Measurements from ENCODE around the gene PNP. TPM values are rescaled to one million over a fixed set of nuclear protein-coding genes. Genes with fewer than 3 reads are reported as not detected.

The PNP gene
- total and polyA plus RNA-seq, 8 donors: 28.5 to 84.8 (median 37.4) TPM

- H3K4me3 ChIP-seq: no peak overlapping the region
- ATAC-seq: no peak
- no peaks in the 10 kb centered on the region for H3K9me3 ChIP-seq
- H3K36me3 ChIP-seq: no peaks in the 10 kb centered on the region
- intact Hi-C loops (cut with DNase I): no loop called here
- no peaks in the 10 kb centered on the region for H3K27me3 ChIP-seq
- no peaks in the 10 kb centered on the region for H3K4me1 ChIP-seq
- no peak overlapping the region for H3K27ac ChIP-seq
- no peak for TF ChIP-seq CTCF (IDR thresholded peaks at IDR 0.05)
- DNase-seq: no peak
These were observed 39.2 kb downstream of the PNP start for GRCh38 chr14:20508367-20508766.

GRCh38 chr14:20512177-20512905 is 43.1 kb downstream of the PNP start:
- DNase-seq: no peak
- H3K4me1 ChIP-seq: no peaks in the 10 kb centered on the region
- H3K4me3 ChIP-seq: no peak overlapping the region
- H3K36me3 ChIP-seq: no peaks in the 10 kb centered on the region
- ATAC-seq: no peak
- no peaks in the 10 kb centered on the region for H3K27me3 ChIP-seq
- no peak for TF ChIP-seq CTCF (IDR thresholded peaks at IDR 0.05)
- intact Hi-C loops (cut with DNase I): no loop called here
- no peaks in the 10 kb centered on the region for H3K9me3 ChIP-seq
- H3K27ac ChIP-seq: no peak overlapping the region

- Histone ChIP-seq H3K27ac (no peak overlapping the region), H3K9me3 (no peaks in the 10 kb centered on the region), H3K4me1 (no peaks in the 10 kb centered on the region), H3K36me3 (no peaks in the 10 kb centered on the region), H3K27me3 (no peaks in the 10 kb centered on the region), H3K4me3 (no peak overlapping the region)
- DNase-seq (no peak), ATAC-seq (no peak)
- intact Hi-C loops (cut with DNase I): no loop called here
- no peak for TF ChIP-seq CTCF (IDR thresholded peaks at IDR 0.05)
These were observed 46.6 kb downstream of the PNP start for GRCh38 chr14:20515846-20516245.

- Histone ChIP-seq H3K36me3 (no peaks in the 10 kb centered on the region), H3K4me3 (no peak overlapping the region), H3K4me1 (no peaks in the 10 kb centered on the region), H3K27ac (no peak overlapping the region), H3K27me3 (no peaks in the 10 kb centered on the region), H3K9me3 (no peaks in the 10 kb centered on the region)
- no peak for TF ChIP-seq CTCF (IDR thresholded peaks at IDR 0.05)
- ATAC-seq: no peak
- intact Hi-C loops (cut with DNase I): no loop called here
- DNase-seq: no peak
These were observed 47.7 kb downstream of the PNP start for GRCh38 chr14:20516921-20517320.

GRCh38 chr14:20522332-20522731 is 53.1 kb downstream of the PNP start:
- H3K36me3 ChIP-seq: no peaks in the 10 kb centered on the region
- no peak for TF ChIP-seq CTCF (IDR thresholded peaks at IDR 0.05)
- H3K4me3 ChIP-seq: no peak overlapping the region
- H3K27me3 ChIP-seq: no peaks in the 10 kb centered on the region
- intact Hi-C loops (cut with DNase I): no loop called here
- no peaks in the 10 kb centered on the region for H3K9me3 ChIP-seq
- no peaks in the 10 kb centered on the region for H3K4me1 ChIP-seq
- DNase-seq: no peak
- ATAC-seq: no peak
- H3K27ac ChIP-seq: no peak overlapping the region

Data from left lung (tissue), 10 donors.